Hindlimb muscle (tissue), 1 donor: ENCODE results near the gene IP6K3. TPM values are rescaled to one million over a fixed set of nuclear protein-coding genes. Genes with fewer than 3 reads are reported as not detected.
A peak's percentile ranks its signal among the peaks of the same experiment; 100 is the strongest.

Experiments
- DNase-seq: peaks from one replicate; pipeline ENCODE4 v3.0.0-alpha.2; 2013
- polyA plus RNA-seq: library from polyadenylated mRNA; unstranded; fragments of 120-200 nt; gene quantifications from one replicate; pipeline ENCODE4 v1.2.1, GENCODE V29; 2013; ENCODE audit not compliant: insufficient read length

Gene IP6K3
- polyA plus RNA-seq, 1 donor: 38.8 TPM

- no peak for DNase-seq
These were observed 25.2 kb downstream of the IP6K3 start for GRCh38 chr6:33721508-33721907.

GRCh38 chr6:33720998-33721397, 25.7 kb downstream of the IP6K3 start:
- no peak for DNase-seq

- DNase-seq: no peak
These were observed 27.2 kb downstream of the IP6K3 start for GRCh38 chr6:33719326-33719987.

GRCh38 chr6:33718713-33719112, 28.0 kb downstream of the IP6K3 start:
- DNase-seq: no peak

- peak; percentile 77 for DNase-seq
These were observed 28.7 kb downstream of the IP6K3 start for GRCh38 chr6:33717934-33718455.

GRCh38 chr6:33716890-33717632, 29.6 kb downstream of the IP6K3 start:
- DNase-seq: no peak

GRCh38 chr6:33716379-33716778, 30.3 kb downstream of the IP6K3 start:
- DNase-seq: no peak

- DNase-seq: no peak
These were observed 32.2 kb downstream of the IP6K3 start for GRCh38 chr6:33714385-33715040.

- DNase-seq: no peak
These were observed 32.9 kb downstream of the IP6K3 start for GRCh38 chr6:33713786-33714185.

- no peak for DNase-seq
These were observed 33.8 kb downstream of the IP6K3 start for GRCh38 chr6:33712914-33713313.

GRCh38 chr6:33711140-33712129, 35.3 kb downstream of the IP6K3 start, which contains the start of gene UQCC2:
Gene UQCC2, minus strand, starts transcription at chr6:33711700. Its CDS starts 14 bp downstream, at chr6:33711686.
- peak; percentile 98 for DNase-seq

- no peak for DNase-seq
These were observed 36.2 kb downstream of the IP6K3 start for GRCh38 chr6:33710296-33711121.

GRCh38 chr6:33709605-33710295, 37.0 kb downstream of the IP6K3 start:
- no peak for DNase-seq

- DNase-seq: no peak
These were observed 38.0 kb downstream of the IP6K3 start for GRCh38 chr6:33708516-33709204.

- DNase-seq: no peak
These were observed 38.9 kb downstream of the IP6K3 start for GRCh38 chr6:33707771-33708170.

GRCh38 chr6:33705955-33706725, 40.6 kb downstream of the IP6K3 start:
- no peak for DNase-seq

GRCh38 chr6:33705268-33705885, 41.3 kb downstream of the IP6K3 start:
- no peak for DNase-seq
